ENCODE data around the gene LRRC18.

Gene LRRC18

DNA sequence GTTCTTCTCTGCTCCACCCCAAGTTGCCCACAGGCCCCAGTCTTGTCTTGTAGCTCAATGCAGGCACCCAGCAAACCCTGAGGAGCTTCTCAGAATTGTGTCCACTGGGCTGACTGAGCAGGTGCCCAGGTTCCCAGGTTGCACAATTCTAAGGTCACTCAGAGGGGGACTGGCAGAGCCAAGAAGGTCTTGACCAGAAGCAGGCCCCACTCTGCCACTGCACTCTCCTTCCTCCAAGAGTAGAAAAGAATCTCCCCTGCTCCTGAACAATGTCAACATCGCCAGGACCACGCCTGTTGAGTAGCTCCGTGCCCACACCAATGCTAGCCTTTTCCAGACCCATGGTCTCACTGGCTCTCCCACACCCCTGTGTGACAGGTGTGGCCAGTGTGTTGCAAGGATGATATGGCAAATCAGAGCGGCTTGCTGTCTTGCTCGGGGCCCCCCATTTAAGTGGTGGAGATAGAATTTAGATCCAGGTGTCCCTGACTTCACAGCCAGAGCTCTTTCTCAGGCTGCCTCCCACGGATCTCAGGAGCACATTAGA is 577 bp downstream of the LRRC18 start:
- Histone ChIP-seq H3K36me3 (ENCODE audit: control insufficient read depth in 2 of 2, insufficient read depth in 1 of 2, low read length in 2 of 2) (no peaks in the 10 kb centered on the region), H3K9me3 (ENCODE audit: control insufficient read depth, insufficient read depth, low read depth, low read length) (no peaks in the 10 kb centered on the region), H3K4me1 (ENCODE audit: control insufficient read depth, insufficient read depth, low read length) (no peaks in the 10 kb centered on the region), H3K27ac (ENCODE audit: extremely low read depth, low read depth, low read length) (no peak overlapping the region), H3K4me3 (ENCODE audit: low read depth, low read length) (no peak overlapping the region)
- ChIA-PET POLR2A (no interaction called here), CTCF (interaction anchor here (0.6 kb wide), 1 partner anchor 577 kb away, joined by 3 read pairs; no protein-coding TSS in a partner anchor)
- no peak for TF ChIP-seq ZNF48 (tag by site-specific recombination; IDR thresholded peaks at IDR 0.05)
- no peak for TF ChIP-seq TCF7L2 (IDR thresholded peaks at IDR 0.05; ENCODE audit: borderline replicate concordance, low read depth, low read length)

DNA sequence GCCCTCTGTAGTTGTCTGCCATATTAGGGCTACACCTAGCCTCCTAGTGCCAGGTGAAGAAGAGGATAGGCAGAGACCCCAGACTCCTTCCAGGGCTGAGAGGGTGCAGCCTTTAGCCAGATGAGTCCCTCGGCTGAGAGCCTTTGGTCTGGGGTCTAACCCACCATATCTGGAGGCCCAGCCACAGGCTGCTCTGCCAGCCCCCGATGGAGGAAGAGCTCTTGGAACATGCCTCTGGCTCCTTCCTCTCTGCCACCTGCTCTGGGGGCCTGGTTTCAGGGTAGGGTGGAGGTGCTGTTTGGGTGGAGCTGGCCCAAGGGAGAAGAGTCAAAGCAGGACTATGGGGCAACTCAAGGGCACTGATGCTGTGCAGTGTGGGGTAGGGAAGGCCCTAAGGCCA is 1.4 kb downstream of the LRRC18 start:
- Histone ChIP-seq H3K9me3 (ENCODE audit: control insufficient read depth, insufficient read depth, low read depth, low read length) (no peaks in the 10 kb centered on the region), H3K36me3 (ENCODE audit: control insufficient read depth in 2 of 2, insufficient read depth in 1 of 2, low read length in 2 of 2) (no peaks in the 10 kb centered on the region), H3K4me1 (ENCODE audit: control insufficient read depth, insufficient read depth, low read length) (no peaks in the 10 kb centered on the region), H3K4me3 (ENCODE audit: low read depth, low read length) (no peak overlapping the region), H3K27ac (ENCODE audit: extremely low read depth, low read depth, low read length) (no peak overlapping the region)
- CTCF ChIA-PET: interaction anchor here (0.6 kb wide), 1 partner anchor 577 kb away, joined by 3 read pairs; no protein-coding TSS in a partner anchor
- TF ChIP-seq ZNF48 (tag by site-specific recombination; IDR thresholded peaks at IDR 0.05): no peak
- TF ChIP-seq ZNF404 (tag by site-specific recombination; IDR thresholded peaks at IDR 0.05): no peak
- TF ChIP-seq, protein P1, sequence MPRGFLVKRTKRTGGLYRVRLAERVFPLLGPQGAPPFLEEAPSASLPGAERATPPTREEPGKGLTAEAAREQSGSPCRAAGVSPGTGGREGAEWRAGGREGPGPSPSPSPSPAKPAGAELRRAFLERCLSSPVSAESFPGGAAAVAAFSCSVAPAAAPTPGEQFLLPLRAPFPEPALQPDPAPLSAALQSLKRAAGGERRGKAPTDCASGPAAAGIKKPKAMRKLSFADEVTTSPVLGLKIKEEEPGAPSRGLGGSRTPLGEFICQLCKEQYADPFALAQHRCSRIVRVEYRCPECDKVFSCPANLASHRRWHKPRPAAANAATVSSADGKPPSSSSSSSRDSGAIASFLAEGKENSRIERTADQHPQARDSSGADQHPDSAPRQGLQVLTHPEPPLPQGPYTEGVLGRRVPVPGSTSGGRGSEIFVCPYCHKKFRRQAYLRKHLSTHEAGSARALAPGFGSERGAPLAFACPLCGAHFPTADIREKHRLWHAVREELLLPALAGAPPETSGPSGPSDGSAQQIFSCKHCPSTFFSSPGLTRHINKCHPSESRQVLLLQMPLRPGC (tag by site-specific recombination; IDR thresholded peaks at IDR 0.05): no peak
- TF ChIP-seq GLI4 (tag by site-specific recombination; IDR thresholded peaks at IDR 0.05): no peak
- no peak for TF ChIP-seq ZNF335 (tag by site-specific recombination; conservative IDR thresholded peaks at IDR 0.05)
- TF ChIP-seq, protein P2, sequence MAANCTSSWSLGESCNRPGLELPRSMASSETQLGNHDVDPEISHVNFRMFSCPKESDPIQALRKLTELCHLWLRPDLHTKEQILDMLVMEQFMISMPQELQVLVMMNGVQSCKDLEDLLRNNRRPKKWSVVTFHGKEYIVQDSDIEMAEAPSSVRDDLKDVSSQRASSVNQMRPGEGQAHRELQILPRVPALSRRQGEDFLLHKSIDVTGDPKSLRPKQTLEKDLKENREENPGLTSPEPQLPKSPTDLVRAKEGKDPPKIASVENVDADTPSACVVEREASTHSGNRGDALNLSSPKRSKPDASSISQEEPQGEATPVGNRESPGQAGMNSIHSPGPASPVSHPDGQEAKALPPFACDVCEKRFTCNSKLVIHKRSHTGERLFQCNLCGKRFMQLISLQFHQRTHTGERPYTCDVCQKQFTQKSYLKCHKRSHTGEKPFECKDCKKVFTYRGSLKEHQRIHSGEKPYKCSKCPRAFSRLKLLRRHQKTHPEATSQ (tag by site-specific recombination; IDR thresholded peaks at IDR 0.05): no peak
- POLR2A ChIA-PET: no interaction called here

DNA sequence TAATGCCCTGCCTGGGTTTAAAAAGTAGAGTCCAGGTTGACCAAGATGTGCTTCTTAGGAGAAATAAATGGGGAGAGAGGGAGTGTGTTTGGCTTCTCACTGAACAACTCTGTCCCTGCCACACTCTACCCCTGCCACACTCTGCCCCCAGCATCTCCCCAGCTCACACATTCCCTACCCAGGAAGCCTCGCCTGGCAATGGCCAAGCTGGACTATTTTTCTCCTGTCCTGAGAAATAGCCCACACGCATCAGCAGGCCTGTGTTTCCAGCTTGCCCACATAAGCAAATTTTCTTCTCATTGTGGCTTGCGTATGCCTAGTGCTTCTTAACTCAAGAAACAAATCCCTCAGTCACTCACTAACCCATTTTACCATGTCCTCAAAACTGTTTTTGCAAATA is 1.8 kb downstream of the LRRC18 start:
- Histone ChIP-seq H3K4me3 (ENCODE audit: low read depth, low read length) (no peak overlapping the region), H3K27ac (ENCODE audit: extremely low read depth, low read depth, low read length) (no peak overlapping the region), H3K9me3 (ENCODE audit: control insufficient read depth, insufficient read depth, low read depth, low read length) (no peaks in the 10 kb centered on the region), H3K4me1 (ENCODE audit: control insufficient read depth, insufficient read depth, low read length) (no peaks in the 10 kb centered on the region), H3K36me3 (ENCODE audit: control insufficient read depth in 2 of 2, insufficient read depth in 1 of 2, low read length in 2 of 2) (no peaks in the 10 kb centered on the region)
- POLR2A ChIA-PET: no interaction called here
- CTCF ChIA-PET: no interaction called here
- TF ChIP-seq ZNF560 (tag by site-specific recombination; IDR thresholded peaks at IDR 0.05; ENCODE audit: borderline replicate concordance) (no peak), ZNF514 (tag by site-specific recombination; IDR thresholded peaks at IDR 0.05) (no peak)

DNA sequence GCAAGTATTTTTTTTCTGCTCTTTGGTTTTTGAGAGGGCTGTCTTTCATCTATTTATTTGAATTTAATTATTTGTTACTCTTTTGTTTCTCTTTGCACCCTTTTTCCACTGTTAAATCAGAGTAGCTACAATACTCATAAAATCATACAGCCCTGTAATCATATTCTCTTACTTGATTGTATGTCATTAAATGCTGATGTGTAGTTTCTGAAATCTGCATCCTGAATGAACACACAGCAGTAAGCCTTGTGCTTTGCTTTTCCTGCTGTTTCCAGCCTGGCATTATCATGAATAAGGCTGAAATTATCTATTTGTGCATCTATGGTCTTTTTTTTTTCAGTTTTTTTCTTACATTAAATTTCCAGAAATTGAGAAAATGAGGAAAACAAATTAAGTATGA is 4.1 kb downstream of the LRRC18 start:
- CTCF ChIA-PET: interaction anchor here (1.2 kb wide), 1 partner anchor 20 kb away, joined by 4 read pairs; no protein-coding TSS in a partner anchor
- TF ChIP-seq, protein P3, sequence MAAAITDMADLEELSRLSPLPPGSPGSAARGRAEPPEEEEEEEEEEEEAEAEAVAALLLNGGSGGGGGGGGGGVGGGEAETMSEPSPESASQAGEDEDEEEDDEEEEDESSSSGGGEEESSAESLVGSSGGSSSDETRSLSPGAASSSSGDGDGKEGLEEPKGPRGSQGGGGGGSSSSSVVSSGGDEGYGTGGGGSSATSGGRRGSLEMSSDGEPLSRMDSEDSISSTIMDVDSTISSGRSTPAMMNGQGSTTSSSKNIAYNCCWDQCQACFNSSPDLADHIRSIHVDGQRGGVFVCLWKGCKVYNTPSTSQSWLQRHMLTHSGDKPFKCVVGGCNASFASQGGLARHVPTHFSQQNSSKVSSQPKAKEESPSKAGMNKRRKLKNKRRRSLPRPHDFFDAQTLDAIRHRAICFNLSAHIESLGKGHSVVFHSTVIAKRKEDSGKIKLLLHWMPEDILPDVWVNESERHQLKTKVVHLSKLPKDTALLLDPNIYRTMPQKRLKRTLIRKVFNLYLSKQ (tag by site-specific recombination; IDR thresholded peaks at IDR 0.05; ENCODE audit: borderline replicate concordance): no peak
- TF ChIP-seq ZNF529 (tag by site-specific recombination; IDR thresholded peaks at IDR 0.05; ENCODE audit: insufficient replicate concordance): no peak
- TF ChIP-seq ZNF660 (tag by site-specific recombination; IDR thresholded peaks at IDR 0.05): no peak

More for the DNA sequence above, 4.1 kb downstream of the LRRC18 start:
- Histone ChIP-seq H3K4me1 (ENCODE audit: control insufficient read depth, insufficient read depth, low read length) (no peaks in the 10 kb centered on the region), H3K36me3 (ENCODE audit: control insufficient read depth in 2 of 2, insufficient read depth in 1 of 2, low read length in 2 of 2) (no peaks in the 10 kb centered on the region), H3K4me3 (ENCODE audit: low read depth, low read length) (no peak overlapping the region), H3K27ac (ENCODE audit: extremely low read depth, low read depth, low read length) (no peak overlapping the region), H3K9me3 (ENCODE audit: control insufficient read depth, insufficient read depth, low read depth, low read length) (no peaks in the 10 kb centered on the region)
- POLR2A ChIA-PET: no interaction called here

Measured in HEK293 (cell line).